ENCODE measurements around the gene DPPA4.

GRCh38 chr3:109364088-109364487 is 26.7 kb upstream of the DPPA4 start:
- TF ChIP-seq CTCF (IDR thresholded peaks at IDR 0.05 in 8 of 11, conservative IDR thresholded peaks at IDR 0.05 in 3 of 11) (no peak), POLR2A (IDR thresholded peaks at IDR 0.05) (no peak), POLR2AphosphoS5 (IDR thresholded peaks at IDR 0.05) (no peak)

All from spleen (tissue), 7 donors.